SK-N-MC (cell line): Measurements from ENCODE around the gene EXOC5.

ENCODE experiments used
- DNase-seq: peaks from one replicate; pipeline ENCODE4 v3.0.0-alpha.2; 2011; ENCODE audit warnings: low read depth, low spot score
- H3K27ac ChIP-seq: fragments of 200-600 bp; sonication (generic); 2 replicates; pipeline ENCODE4 v1.5.1; 2016; ENCODE audit warnings: mixed run types
- H3K36me3 ChIP-seq: fragments of 200-600 bp; sonication (generic); 2 replicates; pipeline ENCODE4 v1.6.1; 2017; ENCODE audit warnings: antibody characterized with exemption, low read length, mixed read lengths; ENCODE audit not compliant: insufficient read depth
- H3K4me3 ChIP-seq: fragments of 200-600 bp; sonication (generic); 2 replicates; pipeline ENCODE4 v1.5.1; 2016
- H3K9ac ChIP-seq: fragments of 200-600 bp; sonication (generic); 2 replicates; pipeline ENCODE4 v1.8.0; 2017; ENCODE audit warnings: mixed run types, mixed read lengths; ENCODE audit not compliant: insufficient read length
- H3K9me3 ChIP-seq: fragments of 200-600 bp; sonication (generic); 2 replicates; pipeline ENCODE4 v1.6.1; 2017; ENCODE audit warnings: low read depth, mild to moderate bottlenecking, antibody characterized with exemption, low read length, moderate library complexity, mixed read lengths
- EZH2 ChIP-seq: fragments of 200-600 bp; sonication (generic); IDR thresholded peaks from one replicate; pipeline ENCODE4 v1.6.1; 2017; ENCODE audit warnings: antibody characterized with exemption
- FOXP2 ChIP-seq: optimal IDR thresholded peaks from 2 replicates; pipeline ENCODE3; 2011; ENCODE audit warnings: mild to moderate bottlenecking, moderate library complexity; ENCODE audit not compliant: insufficient read depth; ENCODE audit errors: extremely low read length, control extremely low read depth
- POLR2AphosphoS5 ChIP-seq: IDR thresholded peaks from 2 replicates; pipeline ENCODE4 v1.6.1; 2012; ENCODE audit warnings: mild to moderate bottlenecking, low read depth, low read length, borderline replicate concordance

Gene EXOC5

GRCh38 chr14:57268161-57269069 lies at the start of gene EXOC5, which contains the start of gene AP5M1:
EXOC5 (minus strand) TSS chr14:57268905; CDS start chr14:57268648, 257 bp downstream.
AP5M1 (plus strand) TSS chr14:57268971; CDS start chr14:57269315, 344 bp downstream.
- H3K36me3 ChIP-seq: peaks cover 32% of the 10 kb centered on the region
- peak within 1 kb of the TSS; percentile 86 for H3K27ac ChIP-seq
- no peaks in the 10 kb centered on the region; the same call in 1 of the 2 replicates for H3K9me3 ChIP-seq
- peak within 1 kb of the TSS; percentile 96 for H3K9ac ChIP-seq
- peak within 1 kb of the TSS; percentile 99 for H3K4me3 ChIP-seq
- TF ChIP-seq POLR2AphosphoS5 (peak; percentile 69), EZH2 (no peak), FOXP2 (peak; percentile 37)
- peak; percentile 93 for DNase-seq

GRCh38 chr14:57317248-57317833 lies 48.6 kb upstream of the EXOC5 start:
- Histone ChIP-seq H3K9me3 (0 out of 2 replicates have a peak, but pooled peaks cover 6% of the 10 kb centered on the region), H3K36me3 (no peaks in the 10 kb centered on the region), H3K9ac (peak overlapping the region; percentile 68), H3K27ac (peak overlapping the region; percentile 86), H3K4me3 (peak overlapping the region; percentile 50)
- TF ChIP-seq EZH2 (no peak), FOXP2 (no peak), POLR2AphosphoS5 (no peak)
- DNase-seq: peak; percentile 89

GRCh38 chr14:57314396-57315089 lies 45.8 kb upstream of the EXOC5 start:
- no peak overlapping the region for H3K9ac ChIP-seq
- no peaks in the 10 kb centered on the region for H3K36me3 ChIP-seq
- no peak overlapping the region for H3K4me3 ChIP-seq
- DNase-seq: no peak
- no peak overlapping the region for H3K27ac ChIP-seq
- H3K9me3 ChIP-seq: 0 out of 2 replicates have a peak, but pooled peaks cover 8% of the 10 kb centered on the region
- TF ChIP-seq POLR2AphosphoS5 (no peak), FOXP2 (no peak), EZH2 (no peak)

GRCh38 chr14:57302883-57303282 lies 34.2 kb upstream of the EXOC5 start:
- no peaks in the 10 kb centered on the region for H3K36me3 ChIP-seq
- DNase-seq: no peak

GRCh38 chr14:57299511-57299910 lies 30.8 kb upstream of the EXOC5 start:
- H3K27ac ChIP-seq: no peak overlapping the region
- H3K9me3 ChIP-seq: no peaks in the 10 kb centered on the region
- no peak for DNase-seq
- no peaks in the 10 kb centered on the region for H3K36me3 ChIP-seq
- no peak overlapping the region for H3K9ac ChIP-seq
- no peak overlapping the region for H3K4me3 ChIP-seq
- TF ChIP-seq EZH2: no peak
- no peak for TF ChIP-seq POLR2AphosphoS5

More at GRCh38 chr14:57302883-57303282, 34.2 kb upstream of the EXOC5 start:
- Histone ChIP-seq H3K4me3 (no peak overlapping the region), H3K27ac (no peak overlapping the region), H3K9me3 (no peaks in the 10 kb centered on the region), H3K9ac (no peak overlapping the region)
- TF ChIP-seq POLR2AphosphoS5: no peak
- no peak for TF ChIP-seq EZH2

GRCh38 chr14:57297852-57298251 lies 29.1 kb upstream of the EXOC5 start:
- DNase-seq: no peak
- TF ChIP-seq POLR2AphosphoS5 (no peak), EZH2 (no peak), FOXP2 (no peak)
- Histone ChIP-seq H3K9me3 (no peaks in the 10 kb centered on the region), H3K4me3 (no peak overlapping the region), H3K27ac (no peak overlapping the region), H3K9ac (no peak overlapping the region), H3K36me3 (no peaks in the 10 kb centered on the region)

GRCh38 chr14:57295239-57295638 lies 26.5 kb upstream of the EXOC5 start:
- Histone ChIP-seq H3K36me3 (no peaks in the 10 kb centered on the region), H3K4me3 (no peak overlapping the region), H3K9me3 (no peaks in the 10 kb centered on the region), H3K9ac (peak overlapping the region; percentile 43), H3K27ac (0 out of 2 replicates have a peak overlapping the region, but pooled peaks have one; percentile 43)
- no peak for DNase-seq
- TF ChIP-seq FOXP2 (no peak), EZH2 (no peak), POLR2AphosphoS5 (no peak)
